Measurements from ENCODE around the gene PDIK1L. TPM values are rescaled to one million over a fixed set of nuclear protein-coding genes. Genes with fewer than 3 reads are reported as not detected.

Gene PDIK1L
- total and polyA plus RNA-seq, 8 donors, result 1.7 to 12.1 (median 6.0) TPM

DNA sequence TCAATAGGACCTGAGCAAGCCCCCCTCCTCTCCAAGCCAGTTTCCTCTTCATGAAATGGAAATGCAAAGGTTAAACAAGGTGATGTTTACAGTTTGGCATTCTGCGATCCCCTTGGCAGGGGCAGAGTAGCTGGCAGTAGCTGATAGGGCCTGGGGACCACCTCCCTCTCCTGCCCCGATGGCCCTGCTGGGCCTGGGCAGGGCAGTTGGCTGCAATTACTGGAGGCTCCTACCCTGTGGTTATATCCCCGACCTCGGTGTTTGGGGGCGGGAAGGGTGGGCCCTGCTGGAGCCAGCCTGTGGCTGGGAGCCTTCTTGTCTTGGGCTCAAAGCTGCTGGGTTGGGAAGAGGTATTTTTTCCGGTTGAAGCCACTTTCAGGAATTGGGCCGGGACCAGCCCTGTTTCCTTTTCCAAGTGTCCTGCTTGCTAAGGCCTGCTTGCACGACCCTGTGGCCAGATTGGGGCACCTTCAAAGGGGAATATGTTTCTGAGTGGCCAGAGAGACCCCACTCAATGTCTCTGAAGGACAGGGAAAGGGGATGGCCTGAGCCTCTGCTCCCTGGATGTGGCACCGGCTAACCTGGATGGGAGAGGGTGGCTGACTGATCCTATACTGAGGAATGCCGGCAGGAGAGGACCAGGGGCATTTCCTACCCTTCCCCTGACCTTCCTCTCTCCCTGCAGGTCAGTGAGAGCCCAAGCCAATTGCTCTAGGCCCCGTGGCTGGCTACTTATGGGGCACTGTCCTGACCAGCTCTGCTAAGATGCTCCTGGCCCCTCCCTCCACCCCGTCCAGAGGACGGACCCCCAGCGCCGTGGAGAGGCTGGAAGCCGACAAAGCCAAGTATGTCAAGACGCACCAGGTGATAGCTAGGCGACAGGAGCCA, 49.1 kb downstream of the PDIK1L start:
- no peaks in the 10 kb centered on the region for H3K9me3 ChIP-seq
- DNase-seq (peak in 3 of 6 donors; percentile 22 to 41 (median 37)), ATAC-seq (no peak), FAIRE-seq (no peak)
- no peak overlapping the region for H3K27ac ChIP-seq
- TF ChIP-seq, protein P1, sequence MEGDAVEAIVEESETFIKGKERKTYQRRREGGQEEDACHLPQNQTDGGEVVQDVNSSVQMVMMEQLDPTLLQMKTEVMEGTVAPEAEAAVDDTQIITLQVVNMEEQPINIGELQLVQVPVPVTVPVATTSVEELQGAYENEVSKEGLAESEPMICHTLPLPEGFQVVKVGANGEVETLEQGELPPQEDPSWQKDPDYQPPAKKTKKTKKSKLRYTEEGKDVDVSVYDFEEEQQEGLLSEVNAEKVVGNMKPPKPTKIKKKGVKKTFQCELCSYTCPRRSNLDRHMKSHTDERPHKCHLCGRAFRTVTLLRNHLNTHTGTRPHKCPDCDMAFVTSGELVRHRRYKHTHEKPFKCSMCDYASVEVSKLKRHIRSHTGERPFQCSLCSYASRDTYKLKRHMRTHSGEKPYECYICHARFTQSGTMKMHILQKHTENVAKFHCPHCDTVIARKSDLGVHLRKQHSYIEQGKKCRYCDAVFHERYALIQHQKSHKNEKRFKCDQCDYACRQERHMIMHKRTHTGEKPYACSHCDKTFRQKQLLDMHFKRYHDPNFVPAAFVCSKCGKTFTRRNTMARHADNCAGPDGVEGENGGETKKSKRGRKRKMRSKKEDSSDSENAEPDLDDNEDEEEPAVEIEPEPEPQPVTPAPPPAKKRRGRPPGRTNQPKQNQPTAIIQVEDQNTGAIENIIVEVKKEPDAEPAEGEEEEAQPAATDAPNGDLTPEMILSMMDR (IDR thresholded peaks at IDR 0.05), result no peak
- intact Hi-C loops (cut with DNase I), result no loop called here
- peak overlapping the region; percentile 28 to 64 (median 44) for H3K4me3 ChIP-seq
- 48 to 53% methylated on average over 18 of the region's 18 CpGs for WGBS, 2 donors
- H3K27me3 ChIP-seq, result no peaks in the 10 kb centered on the region
- H3K4me1 ChIP-seq, result peaks cover 0 to 3% (median 0%) of the 10 kb centered on the region in 3 donors
- H3K36me3 ChIP-seq, result no peaks in the 10 kb centered on the region

DNA sequence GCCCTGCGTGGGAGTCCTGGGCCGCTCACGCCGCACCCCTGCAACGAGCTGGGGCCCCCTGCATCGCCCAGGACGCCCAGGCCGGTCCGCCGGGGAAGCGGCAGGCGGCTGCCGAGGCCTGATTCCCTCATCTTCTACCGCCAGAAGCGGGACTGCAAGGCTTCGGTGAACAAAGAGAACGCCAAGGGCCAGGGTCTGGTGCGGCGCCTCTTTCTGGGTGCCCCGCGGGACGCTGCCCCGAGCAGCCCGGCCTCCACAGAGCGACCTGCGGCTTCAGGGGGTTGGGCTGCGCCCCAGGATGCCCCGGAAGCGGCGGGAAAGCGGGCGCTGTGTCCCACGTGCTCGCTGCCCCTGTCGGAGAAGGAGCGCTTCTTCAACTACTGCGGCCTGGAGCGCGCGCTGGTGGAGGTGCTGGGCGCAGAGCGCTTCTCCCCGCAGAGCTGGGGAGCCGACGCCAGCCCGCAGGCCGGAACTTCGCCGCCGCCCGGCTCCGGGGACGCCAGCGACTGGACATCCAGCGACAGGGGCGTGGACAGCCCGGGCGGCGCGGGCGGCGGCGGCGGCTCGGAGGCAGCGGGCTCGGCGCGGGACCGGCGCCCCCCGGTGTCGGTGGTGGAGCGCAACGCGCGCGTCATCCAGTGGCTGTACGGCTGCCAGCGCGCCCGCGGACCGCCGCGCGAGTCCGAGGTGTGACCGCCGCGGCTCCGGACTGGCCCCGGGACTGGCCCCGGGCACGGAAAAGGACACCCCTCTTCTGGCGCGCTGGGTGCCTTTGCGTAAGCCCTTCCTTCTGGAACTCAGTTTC, 50.0 kb downstream of the PDIK1L start:
- no peak for FAIRE-seq
- H3K4me1 ChIP-seq, result peaks cover 0 to 3% (median 0%) of the 10 kb centered on the region in 3 donors

GRCh38 chr1:26162220-26162709, 50.6 kb downstream of the PDIK1L start:
- intact Hi-C loops (cut with DNase I), result no loop called here
- TF ChIP-seq, protein P1 (IDR thresholded peaks at IDR 0.05), result no peak
- peak in 1 of 6 donors; percentile 57 for DNase-seq
- H3K9me3 ChIP-seq, result no peaks in the 10 kb centered on the region
- H3K27me3 ChIP-seq, result no peaks in the 10 kb centered on the region
- no peak for FAIRE-seq
- peaks cover 0 to 3% (median 0%) of the 10 kb centered on the region in 3 donors for H3K4me1 ChIP-seq
- H3K27ac ChIP-seq, result peak overlapping the region in 1 of 4 donors; percentile 27
- H3K36me3 ChIP-seq, result no peaks in the 10 kb centered on the region
- ATAC-seq, result peak in 1 of 4 donors; percentile 7
- 31 to 34% methylated on average over 21 of the region's 21 CpGs for WGBS, 2 donors
- H3K4me3 ChIP-seq, result peak overlapping the region; percentile 23 to 64 (median 44)

More for the DNA sequence above, 50.0 kb downstream of the PDIK1L start:
- ATAC-seq, result peak; percentile 64 to 80 (median 76)
- peak; percentile 54 to 87 (median 71) for DNase-seq
- Histone ChIP-seq H3K9me3 (no peaks in the 10 kb centered on the region), H3K36me3 (no peaks in the 10 kb centered on the region), H3K4me3 (peak overlapping the region; percentile 28 to 64 (median 44)), H3K27ac (peak overlapping the region in 1 of 4 donors; percentile 27), H3K27me3 (no peaks in the 10 kb centered on the region)
- intact Hi-C loops (cut with DNase I), result no loop called here
- WGBS, 2 donors, result 1 to 2% methylated on average over 73 to 98 of the region's 98 CpGs
- TF ChIP-seq, protein P1 (IDR thresholded peaks at IDR 0.05), result no peak

GRCh38 chr1:26163684-26164035, 52.0 kb downstream of the PDIK1L start:
- intact Hi-C loops (cut with DNase I), result no loop called here
- ATAC-seq, result no peak
- no peak for DNase-seq
- 52 to 56% methylated on average over 9 of the region's 9 CpGs for WGBS, 2 donors
- Histone ChIP-seq H3K27ac (no peak overlapping the region), H3K4me1 (peaks cover 0 to 3% (median 0%) of the 10 kb centered on the region in 3 donors), H3K27me3 (no peaks in the 10 kb centered on the region), H3K9me3 (no peaks in the 10 kb centered on the region), H3K4me3 (peak overlapping the region in 2 of 4 donors; percentile 36 to 49), H3K36me3 (no peaks in the 10 kb centered on the region)
- TF ChIP-seq, protein P1 (IDR thresholded peaks at IDR 0.05), result no peak
- no peak for FAIRE-seq

All from pancreas (tissue), 10 donors.